ENCODE measurements around the gene HGD. TPM values are rescaled to one million over a fixed set of nuclear protein-coding genes. Genes with fewer than 3 reads are reported as not detected.
"Not testable (repeated sequence)": the region's sequence is repeated elsewhere in the genome, so short reads cannot be mapped to it uniquely, and the experiment has no call there.

The HGD gene, protein sequence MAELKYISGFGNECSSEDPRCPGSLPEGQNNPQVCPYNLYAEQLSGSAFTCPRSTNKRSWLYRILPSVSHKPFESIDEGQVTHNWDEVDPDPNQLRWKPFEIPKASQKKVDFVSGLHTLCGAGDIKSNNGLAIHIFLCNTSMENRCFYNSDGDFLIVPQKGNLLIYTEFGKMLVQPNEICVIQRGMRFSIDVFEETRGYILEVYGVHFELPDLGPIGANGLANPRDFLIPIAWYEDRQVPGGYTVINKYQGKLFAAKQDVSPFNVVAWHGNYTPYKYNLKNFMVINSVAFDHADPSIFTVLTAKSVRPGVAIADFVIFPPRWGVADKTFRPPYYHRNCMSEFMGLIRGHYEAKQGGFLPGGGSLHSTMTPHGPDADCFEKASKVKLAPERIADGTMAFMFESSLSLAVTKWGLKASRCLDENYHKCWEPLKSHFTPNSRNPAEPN
- polyA plus RNA-seq (2013, experiment 1 of 2; ENCODE audit: insufficient read length) = not detected
- polyA plus RNA-seq (2013, experiment 2 of 2; ENCODE audit: insufficient read length) = not detected

DNA sequence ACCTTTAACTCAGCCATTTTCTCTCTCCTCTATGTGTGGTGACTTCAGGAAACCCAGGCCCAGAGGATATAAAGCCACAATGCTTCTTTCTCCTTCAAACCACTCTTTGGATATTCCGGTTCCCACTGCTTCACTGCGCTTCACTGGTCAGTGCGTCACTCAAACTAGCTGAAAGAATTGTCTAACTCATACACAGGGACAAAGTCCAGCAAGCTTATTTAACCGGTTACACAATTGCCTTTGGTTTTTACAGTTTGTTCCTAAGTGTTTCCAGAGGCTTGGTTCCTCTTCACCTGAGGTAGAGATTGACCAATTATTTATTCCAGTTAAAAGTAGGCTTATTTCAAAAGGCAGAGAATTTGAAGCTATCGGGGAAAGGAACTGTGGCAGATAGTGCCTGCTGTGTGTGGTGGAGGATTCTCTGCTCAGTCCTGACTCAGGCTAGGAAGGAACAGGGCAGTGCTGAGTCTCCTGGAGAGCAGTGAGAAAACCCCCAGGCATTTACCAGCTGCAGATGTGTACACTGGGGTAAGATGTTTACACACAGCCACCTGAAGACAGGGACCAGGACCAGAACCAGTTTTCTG, at the start of gene HGD:
HGD (minus strand) TSS at position 145 of the 587 bp plus-strand sequence; CDS start at position 17, 128 bp downstream.
- no peak for DNase-seq

DNA sequence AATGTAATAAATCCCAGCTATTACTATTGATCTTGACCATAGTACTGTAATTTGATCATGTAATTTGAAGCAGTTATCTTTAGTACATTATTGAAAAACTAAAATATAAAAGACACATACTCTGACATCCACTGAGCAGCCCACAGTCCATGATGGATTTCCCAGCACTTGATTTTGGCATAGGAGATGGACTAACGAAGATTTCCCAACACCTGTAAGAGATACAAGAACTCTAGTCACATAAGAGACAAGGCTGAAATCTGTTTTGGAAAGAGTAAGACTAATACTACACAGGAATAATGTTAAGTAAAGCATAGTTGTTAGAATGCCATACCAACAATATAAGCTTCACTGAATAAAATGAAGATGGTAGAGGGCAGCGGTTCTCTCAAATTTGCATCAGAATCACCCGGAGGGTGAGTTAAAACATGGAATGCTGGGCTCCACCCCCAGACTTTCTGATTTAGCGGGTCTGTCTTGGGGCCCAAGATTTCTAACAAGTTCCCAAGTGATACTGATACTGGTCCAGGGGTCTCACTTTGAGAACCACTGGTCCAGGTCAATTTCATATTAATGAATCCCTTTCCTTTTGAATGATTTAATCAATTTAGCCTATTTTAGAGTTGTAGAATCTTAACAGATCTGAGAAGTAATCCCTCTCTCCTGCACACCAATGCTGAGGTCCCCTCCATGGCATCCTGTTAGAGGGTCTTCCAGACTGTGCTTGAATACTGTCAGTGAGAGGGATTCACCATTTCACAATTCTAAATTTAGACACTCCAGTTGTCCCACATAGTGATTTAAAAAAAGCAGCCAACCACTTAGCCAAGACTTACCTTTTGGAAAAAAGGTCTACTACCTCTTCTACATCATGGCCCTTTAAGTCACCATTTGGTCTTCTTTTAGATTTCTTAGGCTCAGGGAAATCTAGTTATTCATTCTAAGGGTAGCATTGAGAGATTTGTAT, 48.8 kb upstream of the HGD start:
- no peak for DNase-seq

- peak; percentile 23 for DNase-seq
Measured at GRCh38 chr3:120726791-120727190, 44.8 kb upstream of the HGD start.

- not testable (repeated sequence) for DNase-seq
Measured at GRCh38 chr3:120719167-120719834, 37.3 kb upstream of the HGD start.

- no peak for DNase-seq
Measured at GRCh38 chr3:120713262-120713661, 31.2 kb upstream of the HGD start.

DNA sequence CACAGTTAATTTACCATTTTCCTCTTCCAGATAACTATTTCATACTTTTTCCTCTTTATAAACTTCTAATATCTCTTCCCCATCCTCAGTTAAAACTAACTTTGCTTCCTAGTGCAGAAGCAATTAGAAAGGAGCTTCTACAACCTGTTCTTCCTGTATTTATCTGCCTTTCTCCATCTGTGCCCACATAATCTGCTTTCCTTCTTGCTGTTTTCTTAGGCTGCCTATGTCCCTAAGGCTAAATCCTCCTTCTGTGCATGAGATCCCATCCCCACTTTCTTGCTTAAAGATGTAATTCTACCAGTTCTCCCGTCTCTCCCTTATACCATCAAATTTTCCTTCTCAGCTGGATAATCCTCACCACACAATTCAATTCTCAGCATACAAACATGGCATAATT, 28.3 kb upstream of the HGD start:
- DNase-seq = no peak

DNA sequence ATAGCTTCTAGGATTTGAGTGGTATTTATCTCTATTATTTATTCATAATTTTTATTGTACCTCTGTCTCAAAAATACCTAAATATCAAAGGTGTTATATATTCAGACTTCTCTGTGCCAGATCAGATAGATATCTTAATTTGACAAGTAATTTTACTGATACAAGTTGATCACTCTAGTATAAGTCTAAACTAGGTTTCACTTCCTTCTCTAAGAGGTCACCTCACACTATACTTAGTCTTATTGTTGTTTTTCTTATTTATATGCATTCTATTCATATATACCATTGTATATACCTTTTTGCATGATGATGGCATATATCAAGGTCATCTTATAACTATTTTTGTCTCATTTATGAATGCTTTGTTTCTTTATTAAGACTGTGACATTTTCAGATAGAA, 26.4 kb upstream of the HGD start:
- DNase-seq = no peak

GRCh38 chr3:120706950-120707349, 24.9 kb upstream of the HGD start:
- DNase-seq = no peak

- DNase-seq = no peak
Measured at GRCh38 chr3:120705884-120706582, 24.0 kb upstream of the HGD start.

DNA sequence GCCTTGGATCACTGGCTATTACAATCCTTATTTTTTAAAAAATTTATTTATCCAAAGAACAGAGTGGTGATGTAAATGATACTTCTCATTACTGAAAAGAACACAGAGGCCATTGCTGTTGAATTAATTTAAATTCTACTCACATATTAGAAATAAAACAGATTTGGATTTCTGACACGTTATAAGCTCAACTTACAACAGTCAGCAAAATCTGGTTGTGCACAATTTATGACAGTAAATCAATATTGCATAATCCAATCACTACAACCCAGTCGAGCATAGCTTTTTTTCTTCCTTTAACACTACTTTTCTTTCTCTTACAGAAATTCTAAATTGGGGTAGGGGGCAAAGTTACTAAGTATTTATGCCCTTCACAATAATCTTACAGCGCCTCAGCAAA, 17.3 kb upstream of the HGD start:
- DNase-seq = no peak

DNA sequence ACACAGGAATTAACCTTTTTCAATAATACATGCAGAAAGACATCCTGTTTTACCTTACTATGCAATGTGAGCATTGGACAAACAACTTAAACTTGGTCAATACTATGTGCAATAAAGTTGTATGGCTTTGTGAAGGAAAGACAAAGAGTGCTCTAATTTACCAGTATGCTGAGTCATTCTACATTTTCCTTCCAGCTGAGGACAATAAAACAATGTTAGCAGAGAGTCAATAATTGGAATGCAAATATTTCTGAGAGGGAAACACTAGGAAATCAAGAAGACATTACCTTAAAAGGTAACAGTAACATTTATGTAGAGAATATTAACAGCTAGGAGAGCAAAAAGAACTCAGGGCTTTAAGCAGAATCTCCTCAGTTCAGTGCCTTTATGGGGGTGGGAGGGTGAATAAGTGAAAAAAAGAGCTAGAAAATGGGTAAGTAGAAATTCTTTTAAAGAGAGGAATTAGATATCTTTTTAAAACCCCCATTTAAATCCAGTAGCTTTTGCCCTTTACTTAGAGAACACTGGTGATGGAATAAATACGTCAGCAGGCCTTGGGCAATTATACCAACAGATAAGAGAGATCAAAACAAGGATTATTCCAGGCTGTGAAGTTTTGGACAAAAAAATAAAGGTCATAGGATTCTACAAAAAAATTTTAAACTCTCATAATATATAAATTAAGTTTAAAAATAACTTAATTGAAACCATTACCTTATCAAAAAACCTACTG, 11.6 kb upstream of the HGD start:
- peak; percentile 83 for DNase-seq

- DNase-seq = no peak
Measured at GRCh38 chr3:120689395-120689794, 7.4 kb upstream of the HGD start.

DNA sequence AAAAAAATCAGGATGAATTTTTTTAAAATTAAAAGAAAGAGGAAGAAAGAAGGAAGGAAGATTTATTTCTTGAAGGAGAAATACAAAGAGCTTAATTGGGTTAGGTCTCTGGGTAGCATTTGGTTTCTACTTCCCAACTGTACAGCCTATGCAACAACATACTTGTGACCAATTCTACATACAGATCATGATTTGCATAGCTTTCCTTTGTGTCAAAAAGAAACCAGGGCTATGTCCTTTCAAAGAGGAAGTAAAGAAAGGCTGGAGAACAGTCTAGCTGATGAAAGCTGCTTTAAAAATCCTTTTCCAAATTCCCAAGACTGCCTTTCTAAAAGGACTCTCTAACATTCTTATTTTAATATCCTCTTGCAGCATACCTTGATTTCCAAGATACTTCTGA, 6.1 kb upstream of the HGD start:
- peak; percentile 89 for DNase-seq

DNA sequence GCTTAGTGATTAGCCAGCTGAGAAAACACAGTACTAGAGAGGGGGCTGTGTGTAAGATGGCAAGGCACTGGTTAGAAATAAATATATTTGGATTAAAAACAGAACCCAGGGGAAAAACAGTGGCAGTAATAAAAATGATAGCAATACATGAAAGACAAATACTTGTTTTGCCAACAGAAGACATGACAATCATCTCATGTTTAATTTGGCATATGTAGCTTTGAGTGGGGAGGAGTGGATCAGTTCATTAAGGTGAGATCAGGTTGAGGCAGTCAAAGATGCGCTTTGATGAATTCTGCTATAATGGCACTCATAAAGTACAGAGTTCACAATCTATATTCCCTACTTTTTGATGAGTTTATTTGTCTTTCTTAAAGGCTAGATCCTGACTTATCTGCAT, 3.4 kb upstream of the HGD start:
- no peak for DNase-seq

- DNase-seq = no peak
Measured at GRCh38 chr3:120684896-120685295, 2.9 kb upstream of the HGD start.

DNA sequence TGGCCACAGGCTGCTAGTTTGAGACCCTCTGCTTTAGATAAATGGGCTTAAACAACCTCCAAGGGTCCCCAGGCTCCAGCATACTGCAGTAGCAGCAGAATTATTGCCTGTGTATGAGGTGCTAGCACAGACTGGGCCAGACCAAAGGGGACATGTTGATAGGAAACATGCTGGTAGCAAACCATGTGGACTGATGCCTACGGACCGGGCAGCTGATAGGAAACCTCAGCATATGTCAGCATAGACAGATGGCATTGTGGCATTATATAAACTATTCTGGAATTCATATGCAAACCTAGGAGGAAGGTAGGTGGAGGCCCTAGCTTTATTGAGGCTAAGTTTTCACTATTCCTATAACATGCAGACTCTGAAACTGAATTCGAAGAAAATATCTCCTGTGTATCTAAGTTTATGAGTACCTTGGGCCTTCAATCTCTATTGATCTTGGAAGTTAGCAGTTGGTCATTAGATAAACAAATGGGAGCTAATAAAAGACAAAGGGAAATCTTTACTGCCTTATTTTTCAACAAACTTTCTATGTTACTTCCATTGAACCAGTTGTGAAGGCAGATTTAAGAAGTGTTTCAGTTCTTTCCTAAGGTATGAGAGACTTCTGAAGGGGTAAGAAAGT, 1.7 kb upstream of the HGD start:
- no peak for DNase-seq

DNA sequence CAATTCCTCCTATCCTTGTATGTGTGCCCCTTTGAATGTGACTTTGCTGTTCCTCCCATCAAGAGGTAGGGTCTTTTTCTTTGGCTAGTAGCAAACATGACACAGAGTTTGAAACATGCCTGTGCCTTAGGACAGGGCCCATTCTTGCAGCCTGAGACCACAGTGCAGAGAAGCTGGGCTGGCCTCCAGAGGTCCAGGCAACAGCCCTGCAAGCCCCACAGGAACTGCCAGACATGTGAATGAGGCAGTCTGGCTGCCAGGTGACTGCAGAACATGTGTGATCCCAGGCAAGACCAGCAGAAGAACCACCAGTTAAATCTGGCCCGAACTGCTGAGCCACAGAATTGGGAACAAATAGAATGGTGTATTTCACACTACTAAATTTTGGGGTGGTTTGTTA, 1.2 kb upstream of the HGD start:
- DNase-seq = peak; percentile 49

DNA sequence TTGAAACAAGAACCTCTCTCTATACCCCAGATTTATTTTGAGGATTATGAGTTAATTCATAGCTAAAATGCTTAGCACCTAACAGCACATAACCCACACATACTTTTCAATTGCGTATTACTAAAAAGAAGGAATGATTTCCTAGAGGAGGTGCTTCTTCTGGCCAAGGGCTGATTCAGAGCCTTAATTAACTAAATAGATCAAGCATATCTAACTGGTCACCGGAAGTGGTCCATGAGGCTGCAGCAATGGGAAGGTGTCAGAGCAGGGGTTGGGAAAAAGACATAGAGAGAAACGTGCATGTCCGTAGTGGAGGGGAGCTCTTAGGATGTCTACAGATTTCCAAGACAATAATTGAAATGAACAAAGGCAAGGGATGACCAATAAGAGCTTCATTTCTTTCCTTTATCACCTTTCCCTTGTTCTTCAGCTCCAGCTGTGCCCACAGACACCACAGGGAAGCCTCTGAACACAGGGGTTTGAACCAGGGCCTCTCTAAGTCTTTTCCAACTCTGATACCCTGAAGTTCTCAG, 467 bp downstream of the HGD start:
- no peak for DNase-seq

GRCh38 chr3:120681018-120681417, 1.0 kb downstream of the HGD start:
- DNase-seq = no peak

Measured in fibroblast of skin of abdomen (primary cell).